HG03432 (cell line): ENCODE results near the gene IGFL4.
A peak's percentile ranks its signal among the peaks of the same experiment; 100 is the strongest.

ENCODE experiments used
- ATAC-seq: cut with Tn5 transposase; IDR thresholded peaks from one replicate; pipeline ENCODE4 v1.9.1; 2021; ENCODE audit warnings: mild to moderate bottlenecking, moderate library complexity; ENCODE audit not compliant: unreplicated experiment

The IGFL4 gene

GRCh38 chr19:46022431-46023310, 18.1 kb downstream of the IGFL4 start, which contains the start of gene PGLYRP1:
Gene PGLYRP1 (minus strand): TSS chr19:46023053. CDS start chr19:46023021, 32 bp downstream.
- no peak for ATAC-seq

- ATAC-seq, result no peak
These were observed 18.8 kb downstream of the IGFL4 start for GRCh38 chr19:46022061-46022430.

- no peak for ATAC-seq
These were observed 19.2 kb downstream of the IGFL4 start for GRCh38 chr19:46021531-46022041.

- no peak for ATAC-seq
These were observed 20.0 kb downstream of the IGFL4 start for GRCh38 chr19:46020819-46021125.

GRCh38 chr19:46019270-46019669, 21.5 kb downstream of the IGFL4 start:
- ATAC-seq, result no peak

- no peak for ATAC-seq
These were observed 22.0 kb downstream of the IGFL4 start for GRCh38 chr19:46018729-46019251.

GRCh38 chr19:46017874-46018675, 22.7 kb downstream of the IGFL4 start:
- no peak for ATAC-seq

GRCh38 chr19:46017095-46017429, 23.7 kb downstream of the IGFL4 start:
- ATAC-seq, result peak; percentile 16

- ATAC-seq, result peak; percentile 56
These were observed 24.2 kb downstream of the IGFL4 start for GRCh38 chr19:46016426-46017094.

GRCh38 chr19:46015687-46016425, 24.9 kb downstream of the IGFL4 start:
- peak; percentile 16 for ATAC-seq

- ATAC-seq, result no peak
These were observed 25.7 kb downstream of the IGFL4 start for GRCh38 chr19:46014941-46015686.

GRCh38 chr19:46014534-46014933, 26.3 kb downstream of the IGFL4 start:
- ATAC-seq, result no peak

- ATAC-seq, result no peak
These were observed 31.0 kb downstream of the IGFL4 start for GRCh38 chr19:46009530-46010510.

- no peak for ATAC-seq
These were observed 34.4 kb downstream of the IGFL4 start for GRCh38 chr19:46006411-46006810.

GRCh38 chr19:46002678-46003275, 38.0 kb downstream of the IGFL4 start:
- ATAC-seq, result no peak

- ATAC-seq, result peak; percentile 51
These were observed 40.1 kb downstream of the IGFL4 start for GRCh38 chr19:46000491-46001246.

- no peak for ATAC-seq
These were observed 41.1 kb downstream of the IGFL4 start for GRCh38 chr19:45999653-46000121.
